ENCODE results near the gene KISS1. TPM values are rescaled to one million over a fixed set of nuclear protein-coding genes. Genes with fewer than 3 reads are reported as not detected.

The KISS1 gene
- total RNA-seq, 1 donor = under 0.01 TPM

DNA sequence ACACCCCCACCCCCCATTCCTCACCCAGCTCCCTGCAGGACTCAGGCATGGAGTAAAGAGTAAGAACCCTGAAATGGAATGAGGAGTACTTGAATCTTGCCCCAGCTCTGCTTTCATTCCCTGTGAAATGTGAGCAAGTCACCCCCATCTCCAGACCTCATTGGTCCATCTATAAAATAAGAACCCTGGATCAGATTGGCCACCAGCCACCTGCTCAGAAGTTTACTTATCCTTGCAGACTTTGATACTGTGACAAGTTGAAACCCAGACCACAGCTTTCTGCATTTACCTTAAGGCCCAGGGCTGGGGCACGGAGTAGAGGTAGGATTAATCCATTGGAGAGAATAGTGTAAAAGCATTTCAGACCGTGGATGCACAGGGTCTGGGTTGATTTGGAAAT is 2.2 kb downstream of the KISS1 start:
- no peak for DNase-seq (ENCODE audit: low read depth in 2 of 3, low spot score in 2 of 3)

DNA sequence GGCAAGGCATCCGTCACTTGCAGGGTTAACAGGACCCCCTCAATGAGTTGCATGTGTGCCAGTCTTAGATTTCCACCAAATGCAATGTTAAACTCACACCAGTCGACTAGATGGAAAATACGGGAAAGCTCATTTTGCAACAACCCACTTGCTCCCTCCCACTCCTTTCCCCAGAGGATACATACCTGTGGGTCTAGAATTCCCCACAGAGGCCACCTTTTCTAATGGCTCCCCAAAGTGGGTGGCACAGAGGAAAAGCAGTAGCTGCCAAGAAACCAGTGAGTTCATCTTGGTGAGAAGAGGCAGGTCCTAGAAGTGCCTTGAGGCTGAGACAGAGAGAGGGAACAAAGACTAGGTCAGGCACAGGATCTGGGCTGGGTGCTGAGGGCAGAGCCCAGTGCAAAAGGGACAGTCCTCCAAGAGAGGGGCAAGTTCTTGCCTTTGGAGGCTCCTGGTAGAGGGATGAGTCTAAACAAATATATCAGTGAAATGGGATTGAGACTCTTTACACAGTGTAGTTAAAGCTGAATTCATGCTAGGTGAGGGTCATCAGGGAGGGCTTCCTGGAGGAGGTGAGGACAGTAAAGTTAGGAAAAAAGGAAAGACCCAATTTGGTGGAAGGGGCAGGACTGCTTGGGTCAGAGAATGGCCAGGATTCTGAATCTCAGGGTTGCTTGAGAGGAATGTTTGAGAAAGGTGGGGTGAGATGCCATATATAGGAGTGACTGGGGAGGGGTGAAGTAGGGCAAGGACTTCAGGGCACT is 3.5 kb downstream of the KISS1 start:
- DNase-seq (ENCODE audit: low read depth in 2 of 3, low spot score in 2 of 3) = no peak

DNA sequence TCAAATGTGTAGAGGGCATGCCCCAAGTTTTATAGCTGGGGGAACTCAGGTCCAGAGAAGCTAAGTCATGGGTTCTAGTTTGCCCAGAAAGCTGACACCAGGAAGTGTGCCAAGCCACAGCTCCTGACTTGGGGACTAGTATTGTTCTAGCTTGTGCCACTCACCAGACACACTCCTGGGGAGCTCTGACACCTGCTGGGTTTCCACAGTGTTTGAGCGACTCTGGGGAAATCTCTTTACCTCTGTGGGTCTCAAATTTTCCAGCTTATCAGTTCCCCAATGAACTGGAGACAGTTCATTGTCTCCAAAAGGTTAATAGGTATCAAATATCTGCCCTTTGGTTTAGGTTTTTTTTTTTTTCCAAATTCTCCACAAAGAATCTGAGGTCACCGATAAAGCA is 4.2 kb downstream of the KISS1 start:
- no peak for DNase-seq (ENCODE audit: low read depth in 2 of 3, low spot score in 2 of 3)

DNA sequence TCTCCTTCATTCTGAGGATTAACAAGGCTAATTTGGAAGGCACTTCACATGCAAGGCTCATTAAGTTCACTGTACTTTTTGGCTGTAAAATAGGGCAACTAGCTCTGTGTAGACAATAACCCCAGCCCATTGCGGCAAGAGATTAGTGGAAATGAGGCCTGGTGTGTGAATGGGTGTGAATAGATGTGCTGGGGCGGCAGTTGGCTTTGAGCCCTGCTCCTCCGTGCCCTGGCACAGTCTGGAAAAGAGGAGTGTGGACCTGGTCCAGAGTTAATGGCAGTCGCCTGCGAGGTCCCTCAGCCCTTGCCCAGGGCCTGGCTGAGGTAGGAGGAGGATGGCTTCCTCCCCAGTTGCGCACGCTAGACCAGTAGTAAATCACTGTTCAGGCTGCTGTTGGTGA is 4.8 kb downstream of the KISS1 start:
- no peak for DNase-seq (ENCODE audit: low read depth in 2 of 3, low spot score in 2 of 3)

- DNase-seq (ENCODE audit: low read depth in 2 of 3, low spot score in 2 of 3) = peak in 2 of 3 donors; percentile 84 to 85
Observed at GRCh38 chr1:204190212-204191211, 5.8 kb downstream of the KISS1 start.

- DNase-seq (ENCODE audit: low read depth in 2 of 3, low spot score in 2 of 3) = no peak
Observed at GRCh38 chr1:204188959-204189639, 7.2 kb downstream of the KISS1 start.

DNA sequence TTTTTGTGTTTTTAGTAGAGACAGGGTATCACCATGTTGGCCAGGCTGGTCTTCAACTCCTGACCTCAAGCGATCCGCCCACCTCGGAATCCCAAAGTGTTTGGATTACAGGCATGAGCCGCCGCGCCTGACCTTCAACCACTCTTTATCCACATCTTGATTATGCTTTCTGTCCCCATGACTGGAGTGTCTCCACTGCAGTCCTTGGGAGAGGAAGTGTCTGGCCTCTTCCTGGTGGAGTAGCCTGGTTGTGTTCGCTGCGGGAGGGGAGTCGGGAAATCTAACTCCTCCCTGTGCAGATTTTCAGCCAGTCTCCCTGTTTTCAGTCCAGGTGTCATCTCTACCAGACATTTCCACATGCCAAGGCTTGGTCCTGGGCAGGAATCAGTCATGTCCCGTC is 9.7 kb downstream of the KISS1 start:
- DNase-seq (ENCODE audit: low read depth in 2 of 3, low spot score in 2 of 3) = no peak

DNA sequence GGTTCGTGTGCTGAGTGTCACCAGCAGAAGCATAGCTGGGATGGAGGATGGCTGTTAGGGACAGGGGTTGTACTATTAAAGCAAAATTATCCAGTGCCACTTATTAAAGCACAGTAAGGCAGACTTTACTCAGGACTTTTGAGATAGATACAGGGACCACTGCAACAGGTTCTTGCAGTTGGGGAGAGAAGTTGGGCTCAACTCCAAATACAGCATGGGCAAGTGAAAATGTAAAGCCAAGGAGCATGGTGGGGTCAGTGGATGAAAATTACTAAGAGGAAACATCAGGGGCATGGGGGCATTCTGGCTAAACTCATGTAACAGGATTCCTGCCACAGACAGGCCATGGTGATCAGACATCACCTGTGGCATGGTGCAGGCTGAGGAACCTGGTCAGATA is 15.2 kb downstream of the KISS1 start:
- no peak for DNase-seq (ENCODE audit: low read depth in 2 of 3, low spot score in 2 of 3)

DNA sequence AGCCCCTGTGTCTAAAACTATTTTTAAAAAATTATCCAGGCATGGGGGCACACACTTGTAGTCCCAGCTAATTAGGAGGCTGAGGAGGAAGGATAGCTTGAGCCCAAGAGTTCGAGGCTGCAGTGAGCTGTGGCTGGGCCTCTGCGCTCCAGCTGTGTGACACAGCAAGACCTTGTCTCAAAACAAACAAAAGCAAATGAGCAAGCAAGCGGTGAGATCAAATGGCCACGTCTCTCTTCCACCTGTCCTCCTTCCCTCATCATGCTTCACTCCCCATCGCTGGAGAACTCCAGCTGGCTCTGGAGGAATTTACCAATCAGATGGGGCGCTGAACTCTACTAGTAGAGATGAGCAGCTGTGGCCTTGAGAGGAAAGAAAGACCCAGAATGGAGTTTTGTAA is 16.2 kb downstream of the KISS1 start:
- no peak for DNase-seq (ENCODE audit: low read depth in 2 of 3, low spot score in 2 of 3)

- peak in 1 of 3 donors; percentile 55 for DNase-seq (ENCODE audit: low read depth in 2 of 3, low spot score in 2 of 3)
Observed at GRCh38 chr1:204178487-204179281, 17.6 kb downstream of the KISS1 start.

GRCh38 chr1:204177133-204177532 is 19.2 kb downstream of the KISS1 start:
- DNase-seq (ENCODE audit: low read depth in 2 of 3, low spot score in 2 of 3) = peak in 2 of 3 donors; percentile 40 to 43

- DNase-seq (ENCODE audit: low read depth in 2 of 3, low spot score in 2 of 3) = no peak
Observed at GRCh38 chr1:204176049-204176448, 20.2 kb downstream of the KISS1 start.

- no peak for DNase-seq (ENCODE audit: low read depth in 2 of 3, low spot score in 2 of 3)
Observed at GRCh38 chr1:204174958-204175357, 21.3 kb downstream of the KISS1 start.

DNA sequence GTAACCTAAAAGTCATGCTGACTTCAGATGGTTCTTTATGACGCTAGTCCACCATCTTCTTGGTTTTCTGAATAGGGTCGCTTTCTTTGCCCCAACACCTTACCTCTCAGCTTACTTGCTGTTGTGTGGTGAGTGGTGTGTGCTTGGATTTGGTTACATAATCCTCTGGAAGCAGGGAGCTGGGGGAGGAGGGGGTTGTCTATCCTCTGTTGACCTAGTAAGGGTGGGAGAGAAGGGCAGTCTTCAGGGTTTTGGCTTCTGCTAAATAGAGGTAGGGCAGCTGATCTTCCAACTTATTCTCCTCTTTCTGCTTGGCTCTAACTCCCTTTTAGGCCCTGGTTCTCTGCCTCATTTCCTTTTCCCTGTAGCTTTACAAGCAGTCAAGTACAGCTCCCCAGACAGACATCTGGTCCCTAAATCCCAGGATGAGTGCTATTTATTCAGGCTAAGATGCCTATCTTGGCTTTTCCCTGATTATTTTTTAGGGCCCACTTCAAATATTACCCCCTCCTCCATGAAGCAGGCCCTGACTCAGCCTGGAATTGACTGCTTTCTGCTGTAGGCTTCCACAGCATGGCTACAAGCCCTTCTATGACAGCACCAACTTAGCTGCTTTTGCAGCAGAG is 23.8 kb downstream of the KISS1 start:
- no peak for DNase-seq (ENCODE audit: low read depth in 2 of 3, low spot score in 2 of 3)

GRCh38 chr1:204171751-204172178 is 24.5 kb downstream of the KISS1 start:
- DNase-seq (ENCODE audit: low read depth in 2 of 3, low spot score in 2 of 3) = no peak

- no peak for DNase-seq (ENCODE audit: low read depth in 2 of 3, low spot score in 2 of 3)
Observed at GRCh38 chr1:204170494-204171155, 25.7 kb downstream of the KISS1 start.

- peak in 1 of 3 donors; percentile 34 for DNase-seq (ENCODE audit: low read depth in 2 of 3, low spot score in 2 of 3)
Observed at GRCh38 chr1:204169858-204170257, 26.4 kb downstream of the KISS1 start.

DNA sequence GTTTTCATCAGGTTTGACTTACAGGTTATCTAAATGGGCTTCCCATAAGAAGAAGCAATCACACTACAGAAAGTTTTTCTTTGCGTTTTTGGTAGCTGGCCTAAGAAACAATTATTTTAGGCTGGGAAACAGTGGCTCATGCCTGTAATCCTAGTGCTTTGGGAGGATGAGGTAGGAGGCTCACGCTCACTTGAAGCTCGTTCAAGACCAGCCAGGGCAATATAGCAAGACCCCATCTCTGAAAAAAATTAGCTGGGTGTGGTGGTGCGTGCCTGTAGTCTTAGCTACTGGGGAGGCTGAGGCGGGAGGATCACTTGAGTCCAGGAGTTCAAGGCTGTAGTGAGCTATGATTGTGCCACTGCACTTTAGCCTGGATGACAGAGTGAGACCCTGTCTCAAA is 28.6 kb downstream of the KISS1 start:
- DNase-seq (ENCODE audit: low read depth in 2 of 3, low spot score in 2 of 3) = no peak

DNA sequence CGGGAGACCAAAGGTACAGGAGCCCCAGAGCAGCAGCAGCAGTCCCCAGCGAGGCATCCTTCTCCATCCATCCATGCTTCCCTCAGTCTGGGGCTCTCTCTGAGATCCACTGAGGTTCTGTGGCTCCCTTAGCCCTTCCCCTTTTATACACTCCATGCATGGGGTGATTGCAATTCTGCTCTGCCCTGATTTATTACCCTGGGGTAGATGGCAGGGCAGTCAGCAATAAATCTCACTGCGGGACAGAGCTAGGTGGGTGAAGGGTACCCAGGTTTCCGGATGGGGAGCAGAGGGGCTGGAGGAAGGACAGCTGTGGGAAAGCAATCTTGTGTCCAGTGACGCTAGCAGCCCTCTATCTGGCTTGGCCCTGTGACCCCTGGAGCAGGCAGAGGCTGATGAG is 30.1 kb downstream of the KISS1 start, which contains the start of gene REN:
Gene REN (minus strand): TSS at position 119 of the 400 bp plus-strand sequence. CDS start 44 bp downstream, at position 75.
- peak in 1 of 3 donors; percentile 53 for DNase-seq (ENCODE audit: low read depth in 2 of 3, low spot score in 2 of 3)
